GM23248 (cell line): ENCODE data around the gene SLC25A48.

ENCODE experiments used
- EZH2 ChIP-seq: fragments of 200-600 bp; sonication (generic); IDR thresholded peaks from 2 replicates; pipeline ENCODE4 v1.6.1; 2018; ENCODE audit warnings: antibody characterized with exemption, mild to moderate bottlenecking; ENCODE audit not compliant: insufficient read depth, poor library complexity, severe bottlenecking
- EZH2phosphoT487 ChIP-seq: fragments of 200-600 bp; sonication (generic); IDR thresholded peaks from 2 replicates; pipeline ENCODE4 v1.6.1; 2018; ENCODE audit warnings: antibody characterized with exemption, moderate library complexity, mild to moderate bottlenecking, low read depth; ENCODE audit not compliant: insufficient read depth

DNA sequence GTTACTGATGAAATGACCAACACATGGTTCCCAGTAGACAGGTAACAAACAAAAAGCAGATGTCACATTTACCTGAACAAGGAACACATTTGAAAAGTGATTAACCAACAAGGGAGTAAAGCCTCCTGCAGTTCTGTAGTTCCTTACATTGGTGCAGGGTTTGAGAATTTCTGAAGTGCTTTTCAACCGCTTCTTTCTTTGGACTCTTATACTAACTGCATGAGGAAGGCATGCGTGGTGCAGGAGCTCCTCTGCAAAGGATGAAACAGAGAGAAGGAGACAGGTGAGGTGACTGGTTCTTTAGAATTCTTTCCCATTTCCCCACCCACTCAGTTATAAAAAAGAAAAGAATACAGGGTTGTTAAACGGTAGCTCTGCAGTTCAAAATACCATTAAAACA is 65.8 kb downstream of the SLC25A48 start:
- no peak for TF ChIP-seq EZH2phosphoT487
- TF ChIP-seq EZH2, result no peak
